HFFc6 (cell line): ENCODE results near the gene OGFOD3. TPM values are rescaled to one million over a fixed set of nuclear protein-coding genes. Genes with fewer than 3 reads are reported as not detected.

Experiments
- DNase-seq: peaks from one replicate; pipeline ENCODE4 v3.0.0-alpha.2; 2018
- H3K27ac Mint-ChIP-seq: 2 replicates; pipeline ENCODE4 v1.8.0; 2020; ENCODE audit warnings: mild to moderate bottlenecking, mixed read lengths
- H3K27me3 Mint-ChIP-seq: 2 replicates; pipeline ENCODE4 v1.8.0; 2021; ENCODE audit warnings: mild to moderate bottlenecking, moderate library complexity, mixed read lengths; ENCODE audit not compliant: insufficient read depth
- H3K36me3 Mint-ChIP-seq: 2 replicates; pipeline ENCODE4 v1.8.0; 2021; ENCODE audit warnings: low read depth, mixed read lengths
- H3K4me1 Mint-ChIP-seq: 2 replicates; pipeline ENCODE4 v1.8.0; 2020; ENCODE audit warnings: low read depth, mixed read lengths
- H3K4me3 Mint-ChIP-seq: 2 replicates; pipeline ENCODE4 v1.8.0; 2020; ENCODE audit warnings: mild to moderate bottlenecking, moderate library complexity, mixed read lengths
- H3K9me3 Mint-ChIP-seq: 2 replicates; pipeline ENCODE4 v1.8.0; 2020; ENCODE audit warnings: mild to moderate bottlenecking, mixed read lengths
- CTCF ChIP-seq: fragments of 200-600 bp; sonication (generic); IDR thresholded peaks from 2 replicates; pipeline ENCODE4 v1.5.0; 2021; ENCODE audit warnings: antibody characterized with exemption, mild to moderate bottlenecking
- total RNA-seq, 6 experiments: library from RNA; stranded (reverse); fragmentation: NEBNext Ultra II Directional; extraction: Animal tissue kit (Norgen Biotek cat#: 25700); gene quantifications; 2 replicates in 1 of 6; 3 replicates in 5 of 6; pipeline ENCODE4 v1.2.3, GENCODE V29; 2021

OGFOD3 gene
- total RNA-seq, 6 experiments from 2014 or later, result 26.5 to 31.2 (median 27.9) TPM

GRCh38 chr17:82441691-82442487 lies 23.5 kb upstream of the OGFOD3 start:
- no peak for TF ChIP-seq CTCF
- no peaks in the 10 kb centered on the region; the same call in 1 of the 2 replicates for H3K36me3 Mint-ChIP-seq
- H3K4me3 Mint-ChIP-seq, result no peak overlapping the region
- H3K9me3 Mint-ChIP-seq, result no peaks in the 10 kb centered on the region
- DNase-seq, result no peak
- no peaks in the 10 kb centered on the region for H3K4me1 Mint-ChIP-seq
- no peak overlapping the region for H3K27ac Mint-ChIP-seq
- H3K27me3 Mint-ChIP-seq, result no peaks in the 10 kb centered on the region; the same call in 1 of the 2 replicates

- Mint-ChIP-seq H3K9me3 (no peaks in the 10 kb centered on the region), H3K36me3 (no peaks in the 10 kb centered on the region; the same call in 1 of the 2 replicates), H3K27ac (no peak overlapping the region), H3K27me3 (no peaks in the 10 kb centered on the region; the same call in 1 of the 2 replicates), H3K4me1 (no peaks in the 10 kb centered on the region), H3K4me3 (no peak overlapping the region)
- TF ChIP-seq CTCF, result no peak
- DNase-seq, result no peak
Measured at GRCh38 chr17:82440991-82441627, 22.7 kb upstream of the OGFOD3 start.

GRCh38 chr17:82440469-82440981 lies 22.1 kb upstream of the OGFOD3 start:
- no peak for DNase-seq
- Mint-ChIP-seq H3K4me1 (no peaks in the 10 kb centered on the region), H3K36me3 (no peaks in the 10 kb centered on the region; the same call in 1 of the 2 replicates), H3K27me3 (no peaks in the 10 kb centered on the region), H3K27ac (no peak overlapping the region), H3K9me3 (no peaks in the 10 kb centered on the region), H3K4me3 (no peak overlapping the region)
- no peak for TF ChIP-seq CTCF

- no peaks in the 10 kb centered on the region; the same call in 1 of the 2 replicates for H3K36me3 Mint-ChIP-seq
- no peak overlapping the region for H3K4me3 Mint-ChIP-seq
- H3K27me3 Mint-ChIP-seq, result no peaks in the 10 kb centered on the region; the same call in 1 of the 2 replicates
- no peak overlapping the region for H3K27ac Mint-ChIP-seq
- no peaks in the 10 kb centered on the region for H3K9me3 Mint-ChIP-seq
- TF ChIP-seq CTCF, result no peak
- DNase-seq, result no peak
- H3K4me1 Mint-ChIP-seq, result peaks cover 6% of the 10 kb centered on the region
Measured at GRCh38 chr17:82439829-82440365, 21.5 kb upstream of the OGFOD3 start.

GRCh38 chr17:82439194-82439828 lies 20.9 kb upstream of the OGFOD3 start:
- Mint-ChIP-seq H3K4me1 (peaks cover 6% of the 10 kb centered on the region), H3K36me3 (no peaks in the 10 kb centered on the region; the same call in 1 of the 2 replicates), H3K27me3 (no peaks in the 10 kb centered on the region; the same call in 1 of the 2 replicates), H3K27ac (no peak overlapping the region), H3K9me3 (no peaks in the 10 kb centered on the region), H3K4me3 (no peak overlapping the region)
- no peak for DNase-seq
- TF ChIP-seq CTCF, result no peak
